Measurements from ENCODE around the gene TF. TPM values are rescaled to one million over a fixed set of nuclear protein-coding genes. Genes with fewer than 3 reads are reported as not detected.

Gene TF
- total RNA-seq, 1 donor from 2014 or later, result 4.4 TPM

DNA sequence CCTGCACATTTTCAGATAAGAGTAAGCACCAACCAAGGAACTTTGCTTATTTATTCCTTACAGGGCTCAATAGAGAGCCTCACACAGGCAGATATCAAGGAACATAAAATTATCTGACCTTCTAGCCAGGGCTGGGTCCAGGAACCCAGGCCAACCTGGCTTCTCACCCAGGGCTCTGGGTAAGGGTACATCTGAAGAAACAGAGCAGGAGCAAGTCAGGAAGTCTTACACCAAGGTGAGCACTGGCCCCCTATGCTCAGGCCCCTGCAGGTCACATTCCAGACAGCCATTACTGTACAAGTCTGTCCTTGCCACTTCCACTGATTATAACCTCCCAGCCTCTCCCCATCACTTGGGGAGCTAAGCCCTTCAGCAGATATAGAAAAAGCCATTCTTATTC lies 19.1 kb downstream of the TF start:
- Mint-ChIP-seq H3K27me3 (peaks cover 3% of the 10 kb centered on the region), H3K9me3 (ENCODE audit: low read depth) (no peaks in the 10 kb centered on the region), H3K36me3 (ENCODE audit: insufficient read depth) (no peaks in the 10 kb centered on the region), H3K4me3 (ENCODE audit: low read depth) (no peak overlapping the region), H3K27ac (no peak overlapping the region), H3K4me1 (ENCODE audit: low read depth) (no peaks in the 10 kb centered on the region)
- DNase-seq (ENCODE audit: low spot score, unreplicated experiment), result no peak
- TF ChIP-seq, protein P1, sequence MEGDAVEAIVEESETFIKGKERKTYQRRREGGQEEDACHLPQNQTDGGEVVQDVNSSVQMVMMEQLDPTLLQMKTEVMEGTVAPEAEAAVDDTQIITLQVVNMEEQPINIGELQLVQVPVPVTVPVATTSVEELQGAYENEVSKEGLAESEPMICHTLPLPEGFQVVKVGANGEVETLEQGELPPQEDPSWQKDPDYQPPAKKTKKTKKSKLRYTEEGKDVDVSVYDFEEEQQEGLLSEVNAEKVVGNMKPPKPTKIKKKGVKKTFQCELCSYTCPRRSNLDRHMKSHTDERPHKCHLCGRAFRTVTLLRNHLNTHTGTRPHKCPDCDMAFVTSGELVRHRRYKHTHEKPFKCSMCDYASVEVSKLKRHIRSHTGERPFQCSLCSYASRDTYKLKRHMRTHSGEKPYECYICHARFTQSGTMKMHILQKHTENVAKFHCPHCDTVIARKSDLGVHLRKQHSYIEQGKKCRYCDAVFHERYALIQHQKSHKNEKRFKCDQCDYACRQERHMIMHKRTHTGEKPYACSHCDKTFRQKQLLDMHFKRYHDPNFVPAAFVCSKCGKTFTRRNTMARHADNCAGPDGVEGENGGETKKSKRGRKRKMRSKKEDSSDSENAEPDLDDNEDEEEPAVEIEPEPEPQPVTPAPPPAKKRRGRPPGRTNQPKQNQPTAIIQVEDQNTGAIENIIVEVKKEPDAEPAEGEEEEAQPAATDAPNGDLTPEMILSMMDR (IDR thresholded peaks at IDR 0.05; ENCODE audit: unreplicated experiment), result no peak

DNA sequence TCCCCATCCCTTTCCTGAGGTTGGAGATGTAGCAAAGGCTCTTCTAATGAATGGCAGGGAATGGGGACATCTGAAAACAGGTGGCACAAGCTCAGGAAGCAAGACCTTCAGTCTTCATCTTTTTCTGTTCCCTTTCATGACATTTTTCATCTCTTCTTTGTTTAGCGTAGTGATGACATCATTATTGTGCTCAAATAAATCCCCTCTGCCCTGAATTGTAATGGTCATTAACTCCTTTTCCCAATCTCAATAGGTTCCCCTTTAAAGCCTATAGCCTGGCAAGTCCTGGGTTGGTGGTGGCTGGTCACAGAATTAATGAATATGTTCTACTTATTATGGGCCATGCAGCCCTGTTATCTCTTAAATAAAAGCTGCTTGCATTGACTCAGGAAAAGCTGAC lies 21.4 kb downstream of the TF start:
- TF ChIP-seq, protein P1 (IDR thresholded peaks at IDR 0.05; ENCODE audit: unreplicated experiment), result no peak
- Mint-ChIP-seq H3K27me3 (peaks cover 3% of the 10 kb centered on the region), H3K4me3 (ENCODE audit: low read depth) (no peak overlapping the region), H3K27ac (no peak overlapping the region), H3K9me3 (ENCODE audit: low read depth) (no peaks in the 10 kb centered on the region), H3K4me1 (ENCODE audit: low read depth) (no peaks in the 10 kb centered on the region), H3K36me3 (ENCODE audit: insufficient read depth) (no peaks in the 10 kb centered on the region)
- DNase-seq (ENCODE audit: low spot score, unreplicated experiment), result no peak

DNA sequence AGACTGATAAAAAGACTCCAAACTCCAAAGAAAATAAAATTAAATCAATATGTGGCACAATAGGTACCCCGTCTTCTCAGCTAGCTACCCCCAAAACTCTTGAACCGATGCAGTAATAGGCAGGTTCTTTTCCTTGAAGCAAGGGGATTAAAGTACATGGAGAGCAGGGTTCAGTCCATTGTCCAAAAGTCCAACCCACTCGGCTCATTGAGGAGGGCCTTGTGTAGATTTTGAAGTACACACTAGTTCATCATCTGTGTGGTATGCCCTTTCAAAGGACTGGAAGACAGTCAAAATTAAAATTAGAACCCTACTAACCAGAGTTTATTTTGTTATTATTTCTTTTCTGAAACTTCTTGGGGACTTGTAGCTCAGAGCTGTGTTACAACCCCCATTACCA lies 23.3 kb downstream of the TF start:
- Mint-ChIP-seq H3K4me1 (ENCODE audit: low read depth) (no peaks in the 10 kb centered on the region), H3K27me3 (no peaks in the 10 kb centered on the region), H3K4me3 (ENCODE audit: low read depth) (no peak overlapping the region), H3K36me3 (ENCODE audit: insufficient read depth) (no peaks in the 10 kb centered on the region), H3K27ac (no peak overlapping the region), H3K9me3 (ENCODE audit: low read depth) (no peaks in the 10 kb centered on the region)
- TF ChIP-seq, protein P1 (IDR thresholded peaks at IDR 0.05; ENCODE audit: unreplicated experiment), result no peak
- no peak for DNase-seq (ENCODE audit: low spot score, unreplicated experiment)

DNA sequence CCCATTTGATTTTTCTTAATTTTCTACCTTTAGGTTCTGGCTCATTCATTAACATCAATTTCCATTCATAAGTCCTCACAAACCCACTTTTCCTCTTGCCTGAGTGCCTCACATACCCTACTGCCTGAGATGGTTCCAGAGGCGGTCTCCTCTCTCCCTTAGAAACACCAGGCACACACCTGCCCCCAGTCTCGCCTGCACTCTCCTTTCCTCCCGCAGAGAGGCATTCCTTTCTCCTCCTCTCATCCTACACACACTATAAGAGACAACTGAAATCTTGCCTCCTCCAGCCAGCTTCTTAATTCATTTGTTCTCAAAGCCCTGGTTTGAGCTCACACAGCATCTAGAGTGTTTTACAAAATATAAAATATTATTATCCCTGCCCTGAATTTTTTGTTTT lies 27.5 kb downstream of the TF start:
- no peak overlapping the region for H3K27ac Mint-ChIP-seq
- no peaks in the 10 kb centered on the region for H3K36me3 Mint-ChIP-seq (ENCODE audit: insufficient read depth)
- no peaks in the 10 kb centered on the region for H3K9me3 Mint-ChIP-seq (ENCODE audit: low read depth)
- H3K27me3 Mint-ChIP-seq, result peaks cover under 1% of the 10 kb centered on the region
- TF ChIP-seq, protein P1 (IDR thresholded peaks at IDR 0.05; ENCODE audit: unreplicated experiment), result no peak
- no peak for DNase-seq (ENCODE audit: low spot score, unreplicated experiment)
- H3K4me1 Mint-ChIP-seq (ENCODE audit: low read depth), result no peaks in the 10 kb centered on the region
- H3K4me3 Mint-ChIP-seq (ENCODE audit: low read depth), result no peak overlapping the region

DNA sequence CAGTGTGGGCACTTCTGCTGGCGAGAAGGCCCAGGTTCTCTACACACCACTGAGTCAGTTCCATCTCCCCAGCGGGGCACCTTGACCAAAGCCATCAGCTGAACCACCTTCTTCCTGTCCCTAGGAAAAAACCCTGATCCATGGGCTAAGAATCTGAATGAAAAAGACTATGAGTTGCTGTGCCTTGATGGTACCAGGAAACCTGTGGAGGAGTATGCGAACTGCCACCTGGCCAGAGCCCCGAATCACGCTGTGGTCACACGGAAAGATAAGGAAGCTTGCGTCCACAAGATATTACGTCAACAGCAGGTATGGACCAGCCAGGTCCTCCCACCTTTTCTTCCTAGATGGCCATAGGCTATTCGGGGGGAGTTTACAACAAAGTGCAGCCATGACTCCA lies 29.1 kb downstream of the TF start:
- Mint-ChIP-seq H3K27ac (no peak overlapping the region), H3K4me3 (ENCODE audit: low read depth) (no peak overlapping the region), H3K9me3 (ENCODE audit: low read depth) (no peaks in the 10 kb centered on the region), H3K27me3 (peaks cover 8% of the 10 kb centered on the region), H3K4me1 (ENCODE audit: low read depth) (no peaks in the 10 kb centered on the region), H3K36me3 (ENCODE audit: insufficient read depth) (no peaks in the 10 kb centered on the region)
- no peak for DNase-seq (ENCODE audit: low spot score, unreplicated experiment)
- TF ChIP-seq, protein P1 (IDR thresholded peaks at IDR 0.05; ENCODE audit: unreplicated experiment), result no peak
